Fibroblast of skin of right biceps (primary cell): ENCODE data around the gene KCNN3.
"Not testable (repeated sequence)": the region's sequence is repeated elsewhere in the genome, so short reads cannot be mapped to it uniquely, and the experiment has no call there.

Experiments used
- DNase-seq: peaks from one replicate; pipeline ENCODE4 v3.0.0-alpha.2; 2013

The KCNN3 gene

DNA sequence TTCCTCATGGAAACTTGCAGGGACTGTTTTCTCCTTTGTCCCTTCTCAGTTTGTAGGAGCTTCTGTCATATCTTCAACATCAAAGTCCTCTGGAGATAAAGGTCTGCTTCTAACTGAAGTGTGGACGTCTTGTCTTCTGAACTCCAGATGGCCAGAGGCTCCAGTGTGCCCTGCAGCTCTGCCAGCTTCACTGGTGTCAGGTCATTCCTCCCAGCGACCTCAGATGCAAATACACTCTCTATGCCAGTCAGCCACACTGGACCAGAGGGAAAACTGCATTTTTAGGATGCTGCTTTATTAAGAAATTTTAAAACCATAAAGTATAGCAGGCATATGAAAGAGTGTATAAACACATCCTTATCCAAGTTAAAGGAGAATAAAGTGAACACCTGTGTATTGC is 183.6 kb downstream of the KCNN3 start:
- DNase-seq = no peak

DNA sequence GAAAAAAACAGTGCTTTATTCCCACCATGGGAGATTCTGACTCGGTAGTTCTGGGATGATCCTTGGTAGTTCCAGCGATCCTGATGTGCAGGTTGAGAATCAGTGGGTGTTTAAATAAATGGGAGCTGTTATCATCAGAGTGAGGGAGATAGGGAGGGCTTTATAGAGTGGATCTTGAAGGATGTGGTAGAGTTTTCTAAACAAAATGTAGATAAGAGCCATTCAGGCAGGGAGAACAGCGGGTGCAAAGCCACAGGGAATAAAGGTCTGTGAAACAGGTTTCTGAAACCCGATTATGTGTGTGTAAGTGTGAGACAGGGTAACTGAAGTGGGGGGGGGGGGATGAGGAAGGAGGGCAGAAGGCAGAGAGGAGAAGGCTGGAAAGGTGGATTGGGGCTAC is 186.3 kb downstream of the KCNN3 start:
- DNase-seq = no peak

DNA sequence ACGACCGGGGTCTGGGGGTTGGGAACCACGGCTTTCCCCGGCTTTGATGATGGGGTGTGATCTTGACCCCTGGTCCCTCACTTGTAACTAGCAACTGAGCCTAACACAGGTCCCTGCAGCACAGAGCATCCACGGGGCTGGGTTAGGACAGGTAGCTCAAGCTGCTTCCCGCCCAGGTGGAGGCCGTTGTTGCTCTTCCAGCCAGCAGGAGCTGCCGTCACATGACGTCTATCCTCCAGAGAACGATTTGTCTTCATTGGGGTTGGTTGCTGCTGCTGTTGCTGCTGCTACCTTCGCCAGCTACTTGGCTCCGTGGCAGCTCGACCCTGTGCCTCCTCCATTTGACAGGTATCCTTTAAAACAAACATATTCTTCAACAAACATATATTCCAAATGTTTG is 187.8 kb downstream of the KCNN3 start:
- DNase-seq = no peak

DNA sequence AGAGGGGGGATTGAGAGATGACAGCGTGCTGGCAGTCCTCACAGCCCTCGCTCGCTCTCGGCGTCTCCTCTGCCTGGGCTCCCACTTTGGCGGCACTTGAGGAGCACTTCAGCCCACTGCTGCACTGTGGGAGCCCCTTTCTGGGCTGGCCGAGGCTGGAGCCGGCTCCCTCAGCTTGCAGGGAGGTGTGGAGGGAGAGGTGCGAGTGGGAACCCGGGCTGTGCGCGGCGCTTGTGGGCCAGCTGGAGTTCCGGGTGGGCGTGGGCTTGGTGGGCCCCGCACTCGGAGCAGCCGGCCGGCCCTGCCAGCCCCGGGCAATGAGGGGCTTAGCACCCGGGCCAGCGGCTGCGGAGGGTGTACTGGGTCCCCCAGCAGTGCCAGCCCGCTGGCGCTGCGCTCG is 192.2 kb downstream of the KCNN3 start:
- DNase-seq = not testable (repeated sequence)

DNA sequence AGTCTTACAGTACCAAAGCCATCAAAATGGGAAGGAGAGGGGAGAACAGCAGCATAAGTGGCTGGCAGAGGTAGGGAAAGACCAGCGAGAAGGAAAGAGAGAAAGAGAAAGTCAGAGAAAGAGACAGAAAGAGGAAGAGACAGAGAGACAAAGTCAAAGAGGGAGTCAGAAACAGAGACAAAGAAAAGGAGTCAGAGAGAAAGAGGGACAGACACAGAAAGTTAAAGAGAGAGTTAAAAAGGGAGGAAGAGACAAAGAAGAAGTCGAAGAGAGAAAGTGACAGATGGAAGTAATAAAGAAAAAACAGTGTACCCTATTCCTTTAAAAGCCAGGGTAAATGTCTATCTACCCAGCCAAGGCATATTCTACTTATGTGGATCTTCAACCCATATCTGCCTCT is 193.2 kb downstream of the KCNN3 start:
- not testable (repeated sequence) for DNase-seq

DNA sequence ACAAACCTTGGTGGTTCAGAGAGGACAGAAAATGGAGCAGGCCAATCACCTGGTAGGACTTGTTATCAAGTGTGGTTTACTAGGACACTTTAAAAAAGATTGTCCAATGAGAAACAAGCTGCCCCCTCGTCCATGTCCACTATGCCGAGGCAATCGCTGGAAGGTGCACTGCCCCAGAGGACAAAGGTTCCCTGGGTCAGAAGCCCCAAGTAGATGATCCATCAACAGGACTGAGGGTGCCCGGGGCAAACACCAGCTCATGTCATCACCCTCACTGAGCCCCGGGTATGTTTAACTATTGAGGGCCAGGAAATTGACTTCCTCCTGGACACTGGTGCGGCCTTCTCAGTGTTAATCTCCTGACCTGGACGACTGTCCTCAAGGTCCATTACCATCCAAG is 195.6 kb downstream of the KCNN3 start:
- DNase-seq = not testable (repeated sequence)

DNA sequence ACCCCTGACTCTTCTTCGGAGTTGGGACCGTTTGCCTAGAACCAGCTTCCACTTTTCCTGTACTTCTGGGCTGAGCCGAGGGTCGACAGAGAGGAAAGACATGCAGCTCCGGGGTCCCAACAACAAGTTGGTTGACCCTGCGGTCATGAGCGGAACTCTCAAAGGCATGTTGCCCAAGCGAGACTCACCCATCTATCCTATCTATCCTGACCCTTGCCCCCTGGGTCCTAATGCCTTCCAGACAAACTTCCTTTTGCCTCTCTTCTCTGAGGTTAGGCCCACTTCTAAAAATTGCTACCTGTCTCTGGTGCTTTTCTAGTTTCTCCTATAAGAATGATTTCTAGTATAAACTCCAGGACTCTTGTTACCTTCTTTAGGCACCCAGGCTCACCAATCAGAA is 197.8 kb downstream of the KCNN3 start:
- DNase-seq = not testable (repeated sequence)

DNA sequence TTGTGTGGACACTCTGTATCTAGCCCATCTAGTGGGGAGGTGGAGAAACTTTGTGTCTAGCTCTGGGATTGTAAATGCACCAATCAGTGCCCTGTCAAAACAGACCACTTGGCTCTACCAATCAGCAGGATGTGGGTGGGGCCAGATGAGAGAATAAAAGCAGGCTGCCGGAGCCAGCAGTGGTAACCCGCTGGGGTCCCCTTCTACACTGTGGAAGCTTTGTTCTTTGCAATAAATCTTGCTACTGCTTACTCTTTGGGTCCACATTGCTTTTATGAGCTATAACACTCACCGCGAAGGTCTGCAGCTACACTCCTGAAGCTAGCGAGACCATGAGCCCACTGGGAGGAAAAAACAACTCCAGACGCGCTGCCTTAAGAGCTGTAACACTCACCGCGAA is 198.7 kb downstream of the KCNN3 start:
- DNase-seq = not testable (repeated sequence)

DNA sequence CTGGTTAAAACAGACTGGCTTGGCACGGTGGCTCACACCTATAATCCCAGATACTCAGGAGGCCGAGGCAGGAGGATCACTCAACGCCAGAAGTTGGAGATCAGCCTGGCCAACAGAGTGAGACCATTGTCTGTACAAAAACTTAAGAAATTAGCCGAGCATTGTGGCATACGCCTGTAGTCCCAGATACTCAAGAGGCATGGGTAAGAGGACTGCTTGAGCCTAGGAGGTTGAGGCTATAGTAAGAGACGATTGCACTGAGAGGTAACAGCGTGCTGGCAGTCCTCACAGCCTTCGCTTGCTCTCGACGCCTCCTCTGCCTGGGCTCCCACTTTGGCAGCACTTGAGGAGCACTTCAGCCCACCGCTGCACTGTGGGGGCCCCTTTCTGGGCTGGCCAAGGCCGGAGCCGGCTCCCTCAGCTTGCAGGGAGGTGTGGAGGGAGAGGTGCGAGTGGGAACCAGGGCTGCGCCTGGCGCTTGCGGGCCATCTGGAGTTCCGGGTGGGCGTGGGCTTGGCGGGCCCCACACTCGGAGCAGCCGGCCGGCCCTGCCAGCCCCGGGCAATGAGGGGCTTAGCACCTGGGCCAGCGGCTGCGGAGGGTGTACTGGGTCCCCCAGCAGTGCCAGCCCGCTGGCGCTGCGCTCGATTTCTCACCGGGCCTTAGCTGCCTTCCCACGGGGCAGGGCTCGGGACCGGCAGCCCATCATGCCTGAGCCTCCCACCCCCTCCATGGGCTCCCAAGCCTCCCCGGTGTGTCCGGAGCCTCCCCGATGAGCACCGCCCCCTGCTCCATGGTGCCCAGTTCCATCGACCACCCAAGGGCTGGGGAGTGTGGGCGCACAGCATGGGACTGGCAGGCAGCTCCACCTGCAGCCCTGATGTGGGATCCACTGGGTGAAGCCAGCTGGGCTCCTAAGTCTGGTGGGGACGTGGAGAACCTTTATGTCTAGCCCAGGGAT is 199.5 kb downstream of the KCNN3 start:
- DNase-seq = not testable (repeated sequence)

DNA sequence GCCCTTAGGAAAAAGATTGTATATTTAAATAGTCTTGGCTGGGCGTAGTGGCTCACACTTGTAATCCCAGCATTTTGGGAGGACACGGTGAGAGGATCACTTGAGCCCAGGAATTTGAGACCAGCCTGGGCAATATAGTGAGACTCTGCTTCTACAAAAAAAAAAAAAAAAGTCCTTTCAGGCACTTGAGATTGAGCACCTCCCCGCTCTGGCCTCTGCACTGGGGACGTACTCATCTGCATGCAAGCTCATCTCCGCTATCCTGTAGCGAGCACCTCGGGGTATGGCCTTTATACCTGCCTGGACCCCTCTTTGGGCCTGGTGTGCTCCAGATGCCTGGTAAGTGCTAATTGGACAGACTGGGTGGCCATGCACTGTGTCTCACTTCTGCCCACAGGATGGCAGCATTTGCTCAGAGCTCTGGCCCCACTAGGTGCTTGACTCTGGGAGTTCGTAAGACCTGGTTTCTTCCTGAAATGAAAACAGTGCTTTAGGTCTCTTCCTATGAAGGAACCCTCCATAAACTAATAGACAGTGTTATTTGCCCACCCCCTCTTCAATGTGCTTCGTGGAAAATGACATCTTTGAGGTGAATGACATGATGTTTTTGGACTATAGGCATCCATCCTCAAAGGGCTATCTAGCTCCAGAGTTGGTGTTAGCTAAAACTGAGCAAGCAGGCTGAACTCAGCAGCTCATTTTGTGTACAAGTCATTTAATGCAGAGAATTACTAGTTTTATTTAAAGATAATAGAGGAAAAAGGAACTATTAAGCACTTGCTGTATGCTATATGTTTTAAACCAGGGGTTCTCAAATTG is 200.4 kb downstream of the KCNN3 start:
- peak; percentile 56 for DNase-seq

DNA sequence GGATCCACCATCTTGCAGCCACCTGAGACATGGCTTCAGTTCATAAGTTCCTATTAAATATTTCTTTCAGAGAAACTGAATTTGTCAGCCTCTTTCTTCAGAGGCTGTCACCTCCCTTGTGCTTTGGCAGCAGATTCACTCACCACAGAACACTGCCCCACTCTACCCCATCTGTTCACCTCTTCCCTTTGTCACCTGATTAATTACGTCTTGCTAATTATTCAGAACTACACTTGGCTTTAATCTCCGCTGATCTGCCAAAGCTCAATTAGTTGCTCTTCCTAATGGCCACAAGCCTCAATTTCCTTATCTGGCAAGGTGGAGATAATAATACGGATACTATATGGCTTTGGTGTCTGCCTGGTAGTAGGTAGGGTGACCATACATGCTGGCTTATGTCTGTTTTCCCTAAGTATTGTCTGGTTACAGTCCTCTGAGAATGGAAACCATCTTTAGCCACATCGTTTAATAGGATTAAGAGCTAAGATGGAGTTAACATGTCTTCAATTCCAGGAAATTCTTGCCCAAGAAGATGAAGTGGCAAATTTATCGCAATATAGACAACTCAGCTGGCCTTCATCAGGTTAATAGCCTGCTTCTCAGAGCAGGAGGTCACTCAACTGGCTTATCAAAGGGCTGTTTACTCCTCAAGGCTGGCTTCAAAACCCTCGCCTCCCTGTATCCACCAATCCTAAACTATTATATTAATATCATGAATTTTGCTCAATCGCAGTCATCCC is 203.9 kb downstream of the KCNN3 start:
- no peak for DNase-seq

DNA sequence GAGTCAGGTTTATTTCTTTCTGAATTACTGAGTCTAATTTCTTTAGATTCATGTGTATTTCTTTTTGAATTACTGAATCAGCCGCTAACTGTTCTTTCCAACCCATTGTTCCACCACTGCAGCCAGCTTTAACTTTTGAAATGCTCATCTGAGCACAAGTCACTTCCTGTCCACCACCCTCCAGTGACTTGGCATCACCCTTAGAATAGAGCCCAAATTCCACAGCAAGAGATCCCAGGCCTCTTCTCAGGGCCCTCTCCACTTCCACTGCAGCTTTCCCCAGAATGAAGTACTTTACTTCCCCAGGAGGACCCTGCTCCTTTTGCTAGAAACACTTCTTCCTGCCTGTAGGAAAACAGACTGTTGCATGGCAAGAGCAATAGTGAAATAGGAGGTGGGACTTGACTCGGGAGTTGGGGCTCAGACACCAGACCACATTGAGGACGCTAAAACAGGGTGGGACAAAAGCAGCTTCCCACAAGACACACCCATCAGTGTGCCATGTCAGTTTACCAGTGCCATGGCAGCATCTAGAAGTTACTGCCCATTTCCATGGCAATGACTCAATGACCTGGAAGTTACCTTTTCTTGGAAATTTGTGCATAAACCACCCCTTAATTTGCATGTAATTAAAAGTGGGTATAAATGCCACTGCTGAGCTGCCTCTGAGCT is 205.6 kb downstream of the KCNN3 start:
- DNase-seq = no peak

DNA sequence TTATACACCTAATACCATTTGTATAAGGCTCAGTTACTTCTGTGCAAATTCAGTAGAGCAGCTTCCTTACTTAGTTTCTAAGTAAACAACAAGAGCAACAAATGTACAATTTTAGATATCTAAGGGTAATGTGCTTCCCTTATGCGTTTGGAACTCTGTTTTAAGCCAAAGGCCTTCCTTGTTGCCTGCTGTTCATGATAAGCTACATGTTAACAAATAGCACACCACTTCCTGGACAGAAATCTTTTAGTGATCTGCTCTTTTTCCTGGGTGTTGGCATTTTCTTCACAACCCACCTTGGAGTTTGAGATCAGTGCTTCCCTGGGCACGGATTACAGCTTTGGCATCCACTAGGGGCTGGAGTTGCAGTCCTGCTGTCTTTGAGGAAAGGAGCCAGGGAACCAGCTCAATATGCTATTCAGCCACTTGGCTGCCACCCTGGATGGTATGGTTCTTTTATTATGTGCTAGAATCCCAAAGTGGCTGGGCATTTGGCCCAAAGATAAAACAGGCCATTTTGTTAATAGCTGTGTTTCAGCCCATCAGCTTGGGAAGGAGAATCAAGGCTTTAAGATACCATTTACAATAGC is 206.5 kb downstream of the KCNN3 start:
- DNase-seq = no peak

DNA sequence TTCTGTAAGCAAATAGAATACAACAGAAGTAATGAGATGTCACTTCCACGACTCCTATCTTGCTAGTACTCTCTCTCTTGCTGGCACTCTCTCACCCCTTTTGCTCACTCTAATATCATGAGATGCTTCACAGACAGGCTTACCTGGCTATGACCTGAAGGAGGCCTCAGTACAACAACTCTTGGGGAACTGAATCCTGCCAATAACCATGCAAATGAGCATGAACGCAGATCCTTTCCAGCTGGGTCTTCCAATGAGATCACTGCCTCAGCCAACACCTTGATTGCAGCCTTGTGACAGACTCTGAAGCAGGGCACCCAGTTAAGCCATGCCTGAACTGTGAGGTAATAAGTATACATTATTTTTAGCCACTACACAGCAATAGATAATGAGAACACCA is 209.0 kb downstream of the KCNN3 start:
- DNase-seq = no peak

DNA sequence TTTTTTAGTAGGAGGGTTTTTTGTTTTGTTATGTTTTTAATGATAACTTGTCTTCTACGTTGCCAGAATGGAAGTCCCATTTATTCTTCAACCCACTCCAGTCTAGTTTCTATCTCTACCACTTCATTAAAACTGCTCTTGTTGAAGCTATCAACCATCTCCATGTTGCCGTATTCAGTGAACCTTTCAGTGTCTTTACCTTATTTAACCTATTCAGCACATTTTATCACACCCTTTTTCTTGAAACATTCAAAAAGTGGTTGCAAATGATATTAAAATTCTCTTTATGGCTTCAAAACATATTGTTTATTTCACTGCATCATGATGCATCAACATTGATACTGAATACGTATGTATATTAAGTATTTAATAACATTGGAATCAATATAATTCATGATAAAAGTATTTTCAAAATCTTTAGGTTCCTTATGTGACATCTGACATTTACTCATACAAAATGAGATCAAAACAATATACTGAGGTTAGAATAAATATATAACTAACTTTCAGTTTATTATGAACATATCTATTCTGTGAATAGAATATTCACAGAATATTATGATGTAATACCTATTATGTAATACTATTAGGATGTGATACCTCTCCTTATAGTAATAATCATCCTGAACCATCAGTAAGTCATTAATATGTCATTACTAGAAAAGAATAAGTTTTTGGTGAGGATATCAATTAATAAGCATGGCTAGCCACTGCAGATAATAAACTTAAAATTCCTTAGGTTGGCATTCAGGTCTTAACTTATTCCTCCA is 210.1 kb downstream of the KCNN3 start:
- no peak for DNase-seq

DNA sequence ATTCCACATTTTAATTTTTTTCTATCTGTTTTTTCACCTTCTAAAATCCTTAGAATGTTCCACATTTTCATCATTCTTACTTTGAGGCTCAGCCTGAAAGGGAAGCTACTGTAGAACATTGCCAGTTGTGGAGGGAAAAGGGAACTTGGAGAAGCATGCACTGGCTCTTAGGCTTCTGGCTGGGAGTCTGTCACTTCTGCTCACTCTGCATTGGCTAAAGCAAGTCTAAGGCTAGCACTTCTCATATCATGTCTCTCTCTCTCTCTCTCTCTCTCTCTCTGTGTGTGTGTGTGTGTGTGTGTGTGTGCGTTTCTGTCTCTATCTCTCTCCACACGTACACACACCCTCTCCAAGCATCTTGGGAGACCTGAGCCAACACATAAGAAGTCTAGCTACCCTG is 212.5 kb downstream of the KCNN3 start:
- DNase-seq = no peak

DNA sequence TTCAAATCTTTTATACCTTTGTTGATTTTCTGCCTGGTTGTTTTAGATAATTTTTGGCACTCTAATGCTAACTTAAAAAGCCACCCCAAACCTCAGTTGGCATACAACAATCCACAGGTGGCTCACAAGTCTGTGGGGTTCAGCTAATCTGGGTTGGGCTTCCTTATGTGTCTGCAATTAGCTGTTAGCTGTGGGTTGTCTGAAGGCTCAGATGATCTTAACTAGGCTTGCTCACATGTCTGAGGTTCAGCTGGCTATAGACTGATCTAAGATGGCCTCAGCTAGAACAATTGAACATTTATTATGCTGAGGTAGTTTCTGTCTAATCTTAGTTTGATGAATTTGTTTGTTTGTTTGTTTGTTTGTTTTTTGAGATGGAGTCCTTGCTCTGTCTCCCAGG is 217.2 kb downstream of the KCNN3 start:
- DNase-seq = no peak
